Peyer's patch (tissue), 4 donors: ENCODE results near the gene RAPGEF3. TPM values are rescaled to one million over a fixed set of nuclear protein-coding genes. Genes with fewer than 3 reads are reported as not detected.

ENCODE experiments used
- DNase-seq, 3 donors: peaks; one replicate each; pipeline ENCODE4 v3.0.0-alpha.2; 2017 to 2019
- H3K27ac ChIP-seq, 4 donors: fragments of 200-600 bp; sonication (generic); one replicate each; pipeline ENCODE4 v1.5.1; 2016 to 2019
- H3K27me3 ChIP-seq, 2 donors: fragments of 200-600 bp; sonication (generic); one replicate each; pipeline ENCODE4 v1.5.1; 2019
- H3K36me3 ChIP-seq, 3 donors: fragments of 200-600 bp; sonication (generic); one replicate each; pipeline ENCODE4 v1.5.1; 2016 to 2019
- H3K4me1 ChIP-seq, 4 donors: fragments of 200-600 bp; sonication (generic); one replicate each; pipeline ENCODE4 v1.5.1; 2016 to 2019
- H3K4me3 ChIP-seq, 4 donors: fragments of 200-600 bp; sonication (generic); 1 replicate in 3 of 4; 2 replicates in 1 of 4; pipeline ENCODE4 v1.5.1; 2016 to 2019; ENCODE audit warnings: mild to moderate bottlenecking in 1 of 4
- H3K9me3 ChIP-seq, 4 donors: fragments of 200-600 bp; sonication (generic); one replicate each; pipeline ENCODE4 v1.5.1; 2016 to 2019; ENCODE audit warnings: mild to moderate bottlenecking in 1 of 4
- POLR2A ChIP-seq, 2 donors: fragments of 450-650 bp; IDR thresholded peaks; one replicate each; pipeline ENCODE4 v1.5.1; 2017; ENCODE audit warnings: antibody characterized with exemption in 2 of 2, mild to moderate bottlenecking in 2 of 2, moderate library complexity in 2 of 2
- total RNA-seq, 4 donors: library from RNA; depleted of rRNA; stranded (reverse); fragments of >200 nt; gene quantifications; one replicate each; pipeline ENCODE4 v1.1.0, GENCODE V29; 2016
- TF ChIP-seq, protein P1 (sequence below), 6 experiments: fragments of 450-650 bp in 4 of 6; fragments of 200-600 bp in 2 of 6; sonication (generic) in 1 of 6; IDR thresholded peaks; one replicate each; pipeline ENCODE4 v1.5.1; 2017 to 2019; ENCODE audit warnings: antibody characterized with exemption in 6 of 6, mild to moderate bottlenecking in 3 of 6, moderate library complexity in 1 of 6

The RAPGEF3 gene
- total RNA-seq, 4 donors from 2014 or later, result 4.9 to 33.0 (median 16.9) TPM

- H3K4me3 ChIP-seq, result peak overlapping the region in 1 of 4 donors; percentile 95
- TF ChIP-seq, protein P1, sequence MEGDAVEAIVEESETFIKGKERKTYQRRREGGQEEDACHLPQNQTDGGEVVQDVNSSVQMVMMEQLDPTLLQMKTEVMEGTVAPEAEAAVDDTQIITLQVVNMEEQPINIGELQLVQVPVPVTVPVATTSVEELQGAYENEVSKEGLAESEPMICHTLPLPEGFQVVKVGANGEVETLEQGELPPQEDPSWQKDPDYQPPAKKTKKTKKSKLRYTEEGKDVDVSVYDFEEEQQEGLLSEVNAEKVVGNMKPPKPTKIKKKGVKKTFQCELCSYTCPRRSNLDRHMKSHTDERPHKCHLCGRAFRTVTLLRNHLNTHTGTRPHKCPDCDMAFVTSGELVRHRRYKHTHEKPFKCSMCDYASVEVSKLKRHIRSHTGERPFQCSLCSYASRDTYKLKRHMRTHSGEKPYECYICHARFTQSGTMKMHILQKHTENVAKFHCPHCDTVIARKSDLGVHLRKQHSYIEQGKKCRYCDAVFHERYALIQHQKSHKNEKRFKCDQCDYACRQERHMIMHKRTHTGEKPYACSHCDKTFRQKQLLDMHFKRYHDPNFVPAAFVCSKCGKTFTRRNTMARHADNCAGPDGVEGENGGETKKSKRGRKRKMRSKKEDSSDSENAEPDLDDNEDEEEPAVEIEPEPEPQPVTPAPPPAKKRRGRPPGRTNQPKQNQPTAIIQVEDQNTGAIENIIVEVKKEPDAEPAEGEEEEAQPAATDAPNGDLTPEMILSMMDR (IDR thresholded peaks at IDR 0.05), result no peak
- no peak for TF ChIP-seq POLR2A (IDR thresholded peaks at IDR 0.05)
- no peaks in the 10 kb centered on the region for H3K27me3 ChIP-seq
- no peaks in the 10 kb centered on the region for H3K9me3 ChIP-seq
- no peak overlapping the region for H3K27ac ChIP-seq
- no peaks in the 10 kb centered on the region for H3K36me3 ChIP-seq
- H3K4me1 ChIP-seq, result peaks cover 0 to 34% (median 5%) of the 10 kb centered on the region in 4 donors
- no peak for DNase-seq
These were observed 51.3 kb downstream of the RAPGEF3 start for GRCh38 chr12:47707355-47707754.

GRCh38 chr12:47705566-47706425 is 52.9 kb downstream of the RAPGEF3 start, which contains the start of gene RPAP3:
RPAP3 (minus strand) TSS chr12:47706030; CDS start chr12:47702840, 3,190 bp downstream.
- H3K27me3 ChIP-seq, result no peaks in the 10 kb centered on the region
- peaks cover 0 to 5% (median 0%) of the 10 kb centered on the region in 3 donors for H3K36me3 ChIP-seq
- peak within 1 kb of the TSS; percentile 87 to 96 (median 91) for H3K27ac ChIP-seq
- H3K9me3 ChIP-seq, result no peaks in the 10 kb centered on the region
- peak; percentile 66 to 89 for TF ChIP-seq POLR2A (IDR thresholded peaks at IDR 0.05)
- TF ChIP-seq, protein P1 (IDR thresholded peaks at IDR 0.05), result peak; percentile 69 to 76 (median 72)
- DNase-seq, result peak; percentile 99
- H3K4me3 ChIP-seq, result peak within 1 kb of the TSS; percentile 92 to 100 (median 96)
- H3K4me1 ChIP-seq, result peaks cover 0 to 34% (median 5%) of the 10 kb centered on the region in 4 donors

DNA sequence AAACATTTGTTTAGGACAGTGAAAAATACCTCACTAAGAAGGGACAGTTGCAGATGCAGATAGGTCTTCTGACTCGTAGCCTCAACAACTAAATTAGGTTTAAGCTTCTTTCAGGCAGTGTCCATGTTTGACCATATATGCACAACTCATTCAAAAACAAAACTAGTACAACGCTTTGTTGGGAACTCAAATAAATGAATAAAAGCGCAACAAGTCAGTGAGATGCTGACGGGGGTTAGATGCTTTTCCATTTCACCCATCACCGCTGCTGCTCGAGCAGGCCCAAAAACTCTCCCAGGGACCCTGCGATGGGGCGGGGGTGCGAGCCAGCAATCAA is 53.5 kb downstream of the RAPGEF3 start:
- Histone ChIP-seq H3K9me3 (no peaks in the 10 kb centered on the region), H3K27ac (peak overlapping the region; percentile 87 to 96 (median 91)), H3K36me3 (peaks cover 0 to 8% (median 0%) of the 10 kb centered on the region in 3 donors), H3K27me3 (no peaks in the 10 kb centered on the region), H3K4me1 (peaks cover 0 to 34% (median 5%) of the 10 kb centered on the region in 4 donors), H3K4me3 (peak overlapping the region; percentile 92 to 100 (median 96))
- TF ChIP-seq, protein P1 (IDR thresholded peaks at IDR 0.05), result no peak
- TF ChIP-seq POLR2A (IDR thresholded peaks at IDR 0.05), result no peak
- no peak for DNase-seq

DNA sequence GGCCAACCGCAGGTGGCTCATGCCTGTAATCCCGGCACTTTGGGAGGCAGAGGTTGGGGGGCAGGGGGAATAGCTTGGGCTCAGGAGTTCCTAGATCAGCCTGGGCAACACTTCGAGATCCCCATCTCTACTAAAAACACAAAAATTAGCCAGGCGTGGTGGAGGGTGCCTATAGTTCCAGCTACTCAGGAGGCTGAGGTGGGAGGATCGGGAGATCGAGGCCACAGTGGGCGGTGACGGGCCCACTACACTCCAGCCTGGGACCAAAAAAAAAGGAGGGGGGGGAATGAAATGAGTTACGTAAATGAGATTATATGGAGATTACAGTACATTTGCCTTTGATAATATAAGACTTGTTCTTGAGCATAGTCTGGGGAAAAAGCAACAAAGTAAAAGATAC is 54.0 kb downstream of the RAPGEF3 start:
- Histone ChIP-seq H3K4me3 (peak overlapping the region in 2 of 4 donors; percentile 95 to 100), H3K36me3 (peaks cover 0 to 13% (median 0%) of the 10 kb centered on the region in 3 donors), H3K4me1 (peaks cover 0 to 34% (median 5%) of the 10 kb centered on the region in 4 donors), H3K27me3 (no peaks in the 10 kb centered on the region), H3K27ac (no peak overlapping the region), H3K9me3 (no peaks in the 10 kb centered on the region)
- TF ChIP-seq, protein P1 (IDR thresholded peaks at IDR 0.05), result no peak
- no peak for TF ChIP-seq POLR2A (IDR thresholded peaks at IDR 0.05)
- DNase-seq, result no peak

DNA sequence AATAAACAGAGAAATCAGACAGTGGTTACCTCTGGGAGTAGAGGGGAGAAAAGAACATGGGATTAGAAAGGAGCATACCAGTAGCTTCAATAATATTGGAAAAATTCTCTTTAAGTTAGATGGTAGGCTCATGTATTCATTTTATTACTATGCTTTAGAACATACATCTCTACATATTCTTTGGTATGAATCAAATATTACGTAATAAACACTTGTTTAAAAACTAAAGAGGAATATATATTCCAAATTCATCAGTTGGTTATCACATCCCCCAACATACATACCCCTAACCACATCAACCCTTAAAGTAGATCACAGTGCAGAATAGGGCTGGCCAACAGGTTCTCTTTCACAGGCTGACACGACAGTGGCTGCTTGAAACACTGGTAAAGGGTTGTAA is 58.4 kb downstream of the RAPGEF3 start:
- peaks cover 0 to 14% (median 1%) of the 10 kb centered on the region in 4 donors for H3K4me1 ChIP-seq
- no peak for TF ChIP-seq POLR2A (IDR thresholded peaks at IDR 0.05)
- TF ChIP-seq, protein P1 (IDR thresholded peaks at IDR 0.05), result no peak
- no peaks in the 10 kb centered on the region for H3K27me3 ChIP-seq
- H3K27ac ChIP-seq, result no peak overlapping the region
- H3K9me3 ChIP-seq, result no peaks in the 10 kb centered on the region
- no peak for DNase-seq
- no peak overlapping the region for H3K4me3 ChIP-seq
- peaks cover 0 to 29% (median 0%) of the 10 kb centered on the region in 3 donors for H3K36me3 ChIP-seq
